ENCODE measurements around the gene FARSA.

- TF ChIP-seq CTCF (IDR thresholded peaks at IDR 0.05; ENCODE audit: low read depth, low read length) (no peak), EZH2phosphoT487 (IDR thresholded peaks at IDR 0.05; ENCODE audit: low read depth) (no peak)
These were observed 48.9 kb downstream of the FARSA start for GRCh38 chr19:12884627-12884925.
